ENCODE data around the gene SBNO1. TPM values are rescaled to one million over a fixed set of nuclear protein-coding genes. Genes with fewer than 3 reads are reported as not detected.

Gene SBNO1
- total RNA-seq, 1 donor from 2014 or later = 42.3 TPM

DNA sequence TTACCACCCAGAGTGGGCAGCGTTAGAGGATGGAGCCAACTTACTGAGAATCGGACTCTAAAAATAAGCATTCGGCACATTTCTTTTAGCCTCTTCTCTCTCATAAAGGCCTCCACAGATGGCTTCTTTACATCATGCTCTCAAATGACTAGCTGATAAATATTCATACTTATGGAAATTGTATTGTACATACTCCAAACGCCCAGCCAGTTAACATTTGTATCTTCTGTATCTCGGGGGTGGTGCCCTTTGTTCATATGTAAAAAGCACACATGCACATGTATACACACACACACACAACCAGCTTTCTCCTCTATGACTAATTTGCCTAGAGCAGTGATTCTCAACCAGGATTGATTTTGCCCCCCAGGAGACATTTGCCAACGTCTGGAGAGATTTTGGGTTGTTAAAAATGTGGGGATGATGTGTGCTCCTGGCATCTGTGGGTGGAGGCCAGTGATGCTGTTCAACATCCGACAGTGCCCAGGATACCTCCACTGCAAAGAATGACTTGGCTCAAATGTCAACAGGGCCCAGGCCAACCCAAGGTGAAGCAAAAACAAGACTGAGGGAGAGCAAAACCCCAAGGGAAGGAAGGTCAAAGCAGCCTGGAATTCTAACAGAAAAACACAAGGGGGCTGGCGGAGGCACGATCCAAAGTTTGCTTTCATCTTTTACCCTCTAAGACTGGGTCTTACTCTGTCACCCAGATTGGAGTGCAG is 77.8 kb downstream of the SBNO1 start:
- Mint-ChIP-seq H3K4me1 (ENCODE audit: unreplicated experiment) (no peaks in the 10 kb centered on the region), H3K27me3 (no peaks in the 10 kb centered on the region), H3K4me3 (no peak overlapping the region), H3K9me3 (no peaks in the 10 kb centered on the region), H3K27ac (no peak overlapping the region), H3K36me3 (no peaks in the 10 kb centered on the region)
- DNase-seq (ENCODE audit: extremely low spot score, unreplicated experiment) = no peak
- TF ChIP-seq, protein P1, sequence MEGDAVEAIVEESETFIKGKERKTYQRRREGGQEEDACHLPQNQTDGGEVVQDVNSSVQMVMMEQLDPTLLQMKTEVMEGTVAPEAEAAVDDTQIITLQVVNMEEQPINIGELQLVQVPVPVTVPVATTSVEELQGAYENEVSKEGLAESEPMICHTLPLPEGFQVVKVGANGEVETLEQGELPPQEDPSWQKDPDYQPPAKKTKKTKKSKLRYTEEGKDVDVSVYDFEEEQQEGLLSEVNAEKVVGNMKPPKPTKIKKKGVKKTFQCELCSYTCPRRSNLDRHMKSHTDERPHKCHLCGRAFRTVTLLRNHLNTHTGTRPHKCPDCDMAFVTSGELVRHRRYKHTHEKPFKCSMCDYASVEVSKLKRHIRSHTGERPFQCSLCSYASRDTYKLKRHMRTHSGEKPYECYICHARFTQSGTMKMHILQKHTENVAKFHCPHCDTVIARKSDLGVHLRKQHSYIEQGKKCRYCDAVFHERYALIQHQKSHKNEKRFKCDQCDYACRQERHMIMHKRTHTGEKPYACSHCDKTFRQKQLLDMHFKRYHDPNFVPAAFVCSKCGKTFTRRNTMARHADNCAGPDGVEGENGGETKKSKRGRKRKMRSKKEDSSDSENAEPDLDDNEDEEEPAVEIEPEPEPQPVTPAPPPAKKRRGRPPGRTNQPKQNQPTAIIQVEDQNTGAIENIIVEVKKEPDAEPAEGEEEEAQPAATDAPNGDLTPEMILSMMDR (conservative IDR thresholded peaks at IDR 0.05) = no peak

DNA sequence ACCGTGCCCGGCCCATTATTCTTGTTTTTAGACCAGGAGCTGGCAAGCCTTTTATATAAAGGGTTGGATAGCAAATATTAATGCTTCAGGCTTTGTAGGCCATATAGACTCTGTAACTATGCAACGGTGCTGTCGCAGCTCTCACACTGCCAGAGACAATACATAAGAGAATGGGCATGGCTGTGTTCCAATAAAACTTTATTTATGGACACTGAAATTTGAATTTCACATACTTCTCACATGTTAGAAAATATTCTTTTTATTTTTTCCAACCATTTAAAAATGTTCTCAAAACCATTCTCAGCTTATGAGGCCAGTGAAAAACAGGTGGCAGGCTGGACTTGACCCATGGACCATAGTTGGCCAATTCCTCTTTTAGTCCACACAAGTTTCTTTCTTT is 80.0 kb downstream of the SBNO1 start:
- TF ChIP-seq, protein P1 (conservative IDR thresholded peaks at IDR 0.05) = no peak
- Mint-ChIP-seq H3K27me3 (no peaks in the 10 kb centered on the region), H3K36me3 (no peaks in the 10 kb centered on the region), H3K27ac (no peak overlapping the region), H3K4me3 (no peak overlapping the region), H3K4me1 (ENCODE audit: unreplicated experiment) (no peaks in the 10 kb centered on the region), H3K9me3 (no peaks in the 10 kb centered on the region)
- no peak for DNase-seq (ENCODE audit: extremely low spot score, unreplicated experiment)

DNA sequence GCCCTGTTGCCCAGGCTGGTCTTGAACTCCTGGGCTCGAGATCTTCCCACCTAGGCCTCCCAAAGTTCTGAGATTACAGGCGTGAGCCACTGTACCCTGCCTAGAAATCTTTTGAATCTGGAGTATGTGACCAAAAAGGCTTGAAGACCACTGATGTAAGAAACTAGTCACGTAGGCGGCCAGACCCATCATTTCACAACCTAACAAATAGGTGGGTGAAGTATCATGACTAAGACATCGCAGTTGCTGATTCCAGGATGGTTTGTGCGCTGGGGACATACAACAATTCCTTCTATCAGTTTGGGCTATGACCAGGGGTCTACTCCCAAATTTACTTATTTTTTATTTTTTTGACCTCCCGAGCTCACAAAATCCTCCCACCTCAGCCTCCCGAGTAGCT is 81.2 kb downstream of the SBNO1 start:
- Mint-ChIP-seq H3K36me3 (no peaks in the 10 kb centered on the region), H3K4me1 (ENCODE audit: unreplicated experiment) (no peaks in the 10 kb centered on the region), H3K27me3 (no peaks in the 10 kb centered on the region), H3K4me3 (no peak overlapping the region), H3K9me3 (no peaks in the 10 kb centered on the region), H3K27ac (no peak overlapping the region)
- no peak for DNase-seq (ENCODE audit: extremely low spot score, unreplicated experiment)
- TF ChIP-seq, protein P1 (conservative IDR thresholded peaks at IDR 0.05) = no peak

DNA sequence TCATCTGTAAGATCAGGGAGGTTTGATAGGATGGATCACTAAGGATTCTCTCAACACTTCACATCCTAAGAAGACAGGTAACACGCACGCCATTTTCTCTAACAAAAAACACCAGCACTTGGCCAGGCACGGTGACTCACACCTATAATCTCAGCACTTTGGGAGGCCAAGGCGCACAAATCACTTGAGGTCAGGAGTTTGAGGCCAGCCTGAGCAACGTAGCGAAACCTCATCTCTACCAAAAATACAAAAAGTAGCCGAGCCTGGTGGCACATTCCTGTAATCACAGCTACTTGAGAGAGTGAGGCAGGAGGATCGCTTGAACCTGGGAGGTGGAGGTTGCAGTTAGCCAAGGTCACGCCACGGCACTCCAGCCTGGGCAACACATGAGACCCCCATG is 82.5 kb downstream of the SBNO1 start:
- DNase-seq (ENCODE audit: extremely low spot score, unreplicated experiment) = no peak
- Mint-ChIP-seq H3K4me3 (no peak overlapping the region), H3K27ac (no peak overlapping the region), H3K4me1 (ENCODE audit: unreplicated experiment) (no peaks in the 10 kb centered on the region), H3K9me3 (no peaks in the 10 kb centered on the region), H3K27me3 (no peaks in the 10 kb centered on the region), H3K36me3 (no peaks in the 10 kb centered on the region)
- TF ChIP-seq, protein P1 (conservative IDR thresholded peaks at IDR 0.05) = no peak

DNA sequence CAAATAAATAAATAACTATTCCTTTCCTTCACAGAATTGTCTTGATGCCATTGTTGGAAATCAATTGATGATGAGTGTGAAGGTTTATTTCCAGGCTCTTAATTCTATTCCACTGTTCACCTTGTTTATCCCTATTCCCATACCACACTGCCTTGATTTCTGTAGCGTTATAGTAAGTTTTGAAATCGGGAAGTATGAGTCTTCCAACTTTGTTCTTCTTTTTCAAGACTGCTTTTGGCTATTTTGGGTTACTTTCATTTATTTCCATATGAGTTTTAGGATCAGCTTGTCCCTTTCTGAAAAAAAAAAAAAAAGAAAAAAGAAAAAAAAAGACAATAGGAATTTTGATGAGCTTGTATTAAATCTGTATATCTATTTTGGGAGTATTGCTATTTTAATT is 83.7 kb downstream of the SBNO1 start:
- Mint-ChIP-seq H3K27ac (no peak overlapping the region), H3K4me1 (ENCODE audit: unreplicated experiment) (no peaks in the 10 kb centered on the region), H3K27me3 (no peaks in the 10 kb centered on the region), H3K4me3 (no peak overlapping the region), H3K9me3 (no peaks in the 10 kb centered on the region), H3K36me3 (no peaks in the 10 kb centered on the region)
- TF ChIP-seq, protein P1 (conservative IDR thresholded peaks at IDR 0.05) = no peak
- DNase-seq (ENCODE audit: extremely low spot score, unreplicated experiment) = no peak

All from type B pancreatic cell (in vitro differentiated cells).